PFSK-1 (cell line): Measurements from ENCODE around the gene AADACL3.

Source experiments
- POLR2AphosphoS5 ChIP-seq: IDR thresholded peaks from 2 replicates; pipeline ENCODE4 v1.6.1; 2012; ENCODE audit warnings: low read depth, mild to moderate bottlenecking, control low read depth, low read length, moderate library complexity
- REST ChIP-seq, 2 experiments: IDR thresholded peaks; 2 replicates each; pipeline versions ENCODE4 v1.6.1 to v1.8.0; 2011 to 2012; ENCODE audit warnings: low read depth in 2 of 2, low read length in 2 of 2, control low read depth in 1 of 2, inconsistent platforms in 1 of 2, mild to moderate bottlenecking in 1 of 2, moderate library complexity in 1 of 2; ENCODE audit not compliant: insufficient read depth in 1 of 2
- TAF1 ChIP-seq: IDR thresholded peaks from 2 replicates; pipeline ENCODE4 v1.6.1; 2012; ENCODE audit warnings: low read length, control low read depth, borderline replicate concordance; ENCODE audit not compliant: insufficient read depth

DNA sequence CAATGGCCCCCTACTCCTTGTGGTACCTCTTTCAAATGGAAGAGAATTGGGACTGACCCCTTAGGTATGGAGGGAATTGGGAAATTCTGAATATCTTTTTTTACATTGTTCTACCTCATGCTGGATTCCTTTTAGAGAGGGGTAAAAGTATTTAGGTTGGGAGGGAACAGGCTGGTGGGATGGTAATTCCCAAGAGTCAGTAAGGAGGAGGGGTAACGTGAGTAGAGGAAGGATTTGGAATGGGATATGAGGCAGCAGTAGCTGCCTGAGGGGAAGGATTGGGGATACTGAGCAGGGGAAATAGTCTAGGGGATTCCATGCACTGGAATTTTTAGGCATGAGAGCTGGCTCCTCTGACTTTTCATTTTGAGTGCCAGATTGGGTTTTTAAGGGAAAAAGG lies 3.8 kb upstream of the AADACL3 start:
- no peak for TF ChIP-seq POLR2AphosphoS5
- TF ChIP-seq REST (IDR thresholded peaks at IDR 0.05; ENCODE audit: insufficient read depth in 1 of 2, low read depth in 2 of 2, low read length in 2 of 2), result no peak
- TF ChIP-seq TAF1, result no peak
